Right lobe of liver (tissue), 6 donors: ENCODE measurements around the gene SLC17A9. TPM values are rescaled to one million over a fixed set of nuclear protein-coding genes. Genes with fewer than 3 reads are reported as not detected.

ENCODE experiments used
- ATAC-seq, 4 donors: fragments of 200-7000 bp; cut with Tn5 transposase; one replicate each; pipeline ENCODE4 v1.9.1; 2020; ENCODE audit warnings: mild to moderate bottlenecking in 4 of 4, moderate library complexity in 4 of 4
- DNase-seq, 3 donors: peaks; one replicate each; pipeline ENCODE4 v3.0.0-alpha.2; 2020
- H3K27ac ChIP-seq, 3 donors: fragments of 200-600 bp; one replicate each; pipeline ENCODE4 v1.8.0; 2022
- H3K27me3 ChIP-seq, 2 donors: fragments of 200-600 bp; one replicate each; pipeline ENCODE4 v1.8.0; 2022
- H3K36me3 ChIP-seq, 4 donors: fragments of 200-600 bp; sonication (generic) in 1 of 4; one replicate each; pipeline versions ENCODE4 v1.5.1 to v1.8.0; 2017 to 2022; ENCODE audit warnings: control low read depth in 1 of 4
- H3K4me1 ChIP-seq, 4 donors: fragments of 200-600 bp; sonication (generic) in 1 of 4; one replicate each; pipeline versions ENCODE4 v1.5.1 to v1.8.0; 2017 to 2022; ENCODE audit warnings: control low read depth in 1 of 4
- H3K4me3 ChIP-seq, 3 donors: fragments of 200-600 bp; one replicate each; pipeline ENCODE4 v1.8.0; 2022
- H3K9me3 ChIP-seq, 4 donors: fragments of 200-600 bp; sonication (generic) in 1 of 4; one replicate each; pipeline versions ENCODE4 v1.5.1 to v1.8.0; 2017 to 2022; ENCODE audit warnings: control low read depth in 1 of 4
- CTCF ChIP-seq, 4 donors: fragments of 200-600 bp in 3 of 4; fragments of 450-650 bp in 1 of 4; IDR thresholded peaks; one replicate each; pipeline versions ENCODE4 v1.5.1 to v1.8.0; 2016 to 2022; ENCODE audit warnings: antibody characterized with exemption in 4 of 4, mild to moderate bottlenecking in 2 of 4
- POLR2A ChIP-seq: fragments of 450-650 bp; IDR thresholded peaks from one replicate; pipeline ENCODE4 v1.6.1; 2017; ENCODE audit warnings: antibody characterized with exemption, mild to moderate bottlenecking
- WGBS: methylation state at CpG from one replicate; pipeline ENCODE4 v1.1.6; 2018; ENCODE audit warnings: low coverage, low lambda C conversion rate; ENCODE audit not compliant: insufficient coverage; ENCODE audit errors: missing lambda C conversion rate; 5-methylcytosine and 5-hydroxymethylcytosine counted together
- intact Hi-C, 2 donors: fragments of 100-400 bp; cut with DNase I; formaldehyde crosslinking; loops; one replicate each; pipeline versions ENCODE4 v1.11.2 to v1.14.1; 2022
- total RNA-seq, 6 experiments: library from RNA; depleted of rRNA in 2 of 6; stranded (reverse); fragments of >200 nt in 2 of 6; fragmentation: NEBNext Ultra II Directional in 3 of 6; extraction: Animal tissue kit (Norgen Biotek cat#: 25700) in 3 of 6; gene quantifications; one replicate each; pipeline versions ENCODE4 v1.1.0 to v1.2.4, GENCODE V29; 2016 to 2023
- donor health status: DM: no; HTN: yes; CAD: no.
- donor health status: DM: no; HTN: no; CAD: no.
- donor health status: DM: no; HTN: no; CAD: no.
- donor health status: DM: no; HTN: yes; CAD: no.
- donor health status: DM: no; HTN: yes; CAD: no.

Gene SLC17A9
- total RNA-seq, 6 experiments from 2014 or later, result 29.8 to 99.4 (median 54.1) TPM

GRCh38 chr20:62918147-62918546 is 34.4 kb upstream of the SLC17A9 start:
- Histone ChIP-seq H3K4me1 (peaks cover 0 to 78% (median 44%) of the 10 kb centered on the region in 4 donors), H3K4me3 (no peak overlapping the region), H3K27ac (no peak overlapping the region), H3K27me3 (no peaks in the 10 kb centered on the region), H3K36me3 (peaks cover 0 to 8% (median 0%) of the 10 kb centered on the region in 4 donors), H3K9me3 (no peaks in the 10 kb centered on the region)
- 25% methylated on average over 3 of the region's 3 CpGs for WGBS
- TF ChIP-seq CTCF (IDR thresholded peaks at IDR 0.05) (no peak), POLR2A (no peak)
- ATAC-seq (no peak), DNase-seq (no peak)
- intact Hi-C loops, result no loop called here

GRCh38 chr20:62918831-62919230 is 33.7 kb upstream of the SLC17A9 start:
- no peaks in the 10 kb centered on the region for H3K9me3 ChIP-seq
- no peaks in the 10 kb centered on the region for H3K27me3 ChIP-seq
- intact Hi-C loops, result no loop called here
- peaks cover 0 to 80% (median 44%) of the 10 kb centered on the region in 4 donors for H3K4me1 ChIP-seq
- TF ChIP-seq POLR2A, result no peak
- TF ChIP-seq CTCF (IDR thresholded peaks at IDR 0.05), result no peak
- no peak overlapping the region for H3K27ac ChIP-seq
- ATAC-seq, result no peak
- no peak for DNase-seq
- 36% methylated on average over 6 of the region's 6 CpGs for WGBS
- peaks cover 0 to 1% (median 0%) of the 10 kb centered on the region in 4 donors for H3K36me3 ChIP-seq
- no peak overlapping the region for H3K4me3 ChIP-seq

- intact Hi-C loops, result no loop called here
- no peaks in the 10 kb centered on the region for H3K9me3 ChIP-seq
- H3K4me1 ChIP-seq, result peaks cover 0 to 88% (median 42%) of the 10 kb centered on the region in 4 donors
- TF ChIP-seq CTCF (IDR thresholded peaks at IDR 0.05) (no peak), POLR2A (no peak)
- no peak overlapping the region for H3K4me3 ChIP-seq
- no peaks in the 10 kb centered on the region for H3K27me3 ChIP-seq
- H3K36me3 ChIP-seq, result no peaks in the 10 kb centered on the region
- DNase-seq (no peak), ATAC-seq (no peak)
- 67% methylated on average over 7 of the region's 10 CpGs for WGBS
- no peak overlapping the region for H3K27ac ChIP-seq
Measured at GRCh38 chr20:62920039-62920645, 32.4 kb upstream of the SLC17A9 start.

GRCh38 chr20:62921119-62921687 is 31.3 kb upstream of the SLC17A9 start:
- Histone ChIP-seq H3K4me1 (peaks cover 0 to 78% (median 38%) of the 10 kb centered on the region in 4 donors), H3K36me3 (no peaks in the 10 kb centered on the region), H3K27ac (peak overlapping the region in 2 of 3 donors; percentile 0 to 50), H3K27me3 (no peaks in the 10 kb centered on the region), H3K9me3 (no peaks in the 10 kb centered on the region), H3K4me3 (no peak overlapping the region)
- WGBS, result 23% methylated on average over 7 of the region's 8 CpGs
- ATAC-seq (peak; percentile 52 to 67 (median 58)), DNase-seq (peak; percentile 57 to 79 (median 69))
- TF ChIP-seq CTCF (IDR thresholded peaks at IDR 0.05) (peak; percentile 49 to 65 (median 52)), POLR2A (no peak)
- intact Hi-C loops, result no loop called here
